HEK293T (cell line): Measurements from ENCODE around the gene FAM171A1.

Experiments
- ARNT ChIP-seq: fragments of 450-650 bp; IDR thresholded peaks from 2 replicates; pipeline ENCODE4 v1.6.1; 2017; ENCODE audit warnings: mild to moderate bottlenecking
- CTBP1 ChIP-seq: fragments of 450-650 bp; IDR thresholded peaks from 2 replicates; pipeline ENCODE4 v1.6.1; 2016; ENCODE audit warnings: borderline replicate concordance
- FOXA1 ChIP-seq: fragments of 450-650 bp; IDR thresholded peaks from 2 replicates; pipeline ENCODE4 v1.6.1; 2016; ENCODE audit warnings: mild to moderate bottlenecking
- FOXK2 ChIP-seq: fragments of 450-650 bp; IDR thresholded peaks from 2 replicates; pipeline ENCODE4 v1.6.1; 2016; ENCODE audit warnings: mild to moderate bottlenecking
- HDGF ChIP-seq: fragments of 450-650 bp; IDR thresholded peaks from 2 replicates; pipeline ENCODE4 v1.6.1; 2017; ENCODE audit warnings: antibody characterized with exemption, borderline replicate concordance
- L3MBTL2 ChIP-seq: fragments of 450-650 bp; conservative IDR thresholded peaks from 2 replicates; pipeline ENCODE4 v1.6.1; 2016; ENCODE audit warnings: mild to moderate bottlenecking
- SP1 ChIP-seq: fragments of 450-650 bp; IDR thresholded peaks from 2 replicates; pipeline ENCODE4 v1.6.1; 2017
- SUZ12 ChIP-seq: fragments of 450-650 bp; IDR thresholded peaks from 2 replicates; pipeline ENCODE4 v1.6.1; 2016; ENCODE audit warnings: mild to moderate bottlenecking
- TARDBP ChIP-seq: fragments of 450-650 bp; IDR thresholded peaks from 2 replicates; pipeline ENCODE4 v1.6.1; 2016
- ZNF384 ChIP-seq: fragments of 450-650 bp; IDR thresholded peaks from 2 replicates; pipeline ENCODE4 v1.6.1; 2016
- TF ChIP-seq, protein P1 (sequence below): fragments of 450-650 bp; IDR thresholded peaks from 2 replicates; pipeline ENCODE4 v1.6.1; 2016

DNA sequence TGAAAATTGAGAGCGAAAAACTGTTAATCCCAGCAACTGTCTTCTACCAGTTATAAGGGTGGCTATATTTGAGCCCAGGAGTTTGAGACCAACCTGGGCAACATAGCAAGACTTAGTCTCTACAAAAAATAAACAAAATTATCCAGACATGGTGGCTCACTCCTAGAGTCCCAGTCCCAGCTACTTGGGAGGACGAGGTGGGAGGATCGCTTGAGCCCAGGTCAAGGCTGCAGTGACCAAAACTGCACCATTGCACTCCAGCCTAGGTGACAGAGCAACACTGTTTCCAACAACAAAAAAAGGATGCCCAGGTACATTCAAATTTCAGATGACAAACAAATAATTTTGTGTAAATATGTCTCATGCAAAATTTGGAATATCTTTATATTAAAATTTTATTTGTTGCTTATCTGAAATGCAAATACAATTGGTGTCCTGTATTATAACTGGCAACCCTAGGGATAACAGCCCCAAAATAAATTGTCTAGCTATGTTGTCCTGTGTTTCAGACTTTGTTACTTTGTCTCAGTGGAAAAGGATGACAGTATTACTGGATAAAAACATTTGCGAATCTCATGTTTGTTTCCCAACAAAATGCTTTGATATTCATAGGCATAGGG lies 26.7 kb downstream of the FAM171A1 start:
- TF ChIP-seq HDGF: no peak
- TF ChIP-seq FOXK2: no peak
- no peak for TF ChIP-seq CTBP1
- TF ChIP-seq L3MBTL2: no peak
- TF ChIP-seq, protein P1, sequence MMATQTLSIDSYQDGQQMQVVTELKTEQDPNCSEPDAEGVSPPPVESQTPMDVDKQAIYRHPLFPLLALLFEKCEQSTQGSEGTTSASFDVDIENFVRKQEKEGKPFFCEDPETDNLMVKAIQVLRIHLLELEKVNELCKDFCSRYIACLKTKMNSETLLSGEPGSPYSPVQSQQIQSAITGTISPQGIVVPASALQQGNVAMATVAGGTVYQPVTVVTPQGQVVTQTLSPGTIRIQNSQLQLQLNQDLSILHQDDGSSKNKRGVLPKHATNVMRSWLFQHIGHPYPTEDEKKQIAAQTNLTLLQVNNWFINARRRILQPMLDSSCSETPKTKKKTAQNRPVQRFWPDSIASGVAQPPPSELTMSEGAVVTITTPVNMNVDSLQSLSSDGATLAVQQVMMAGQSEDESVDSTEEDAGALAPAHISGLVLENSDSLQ: no peak
- TF ChIP-seq FOXA1: no peak
- no peak for TF ChIP-seq SUZ12
- TF ChIP-seq ARNT: no peak
- TF ChIP-seq SP1: no peak
- no peak for TF ChIP-seq ZNF384
- TF ChIP-seq TARDBP: no peak
